ENCODE results near the gene RPS6KA5.
"Not testable (repeated sequence)": the region's sequence is repeated elsewhere in the genome, so short reads cannot be mapped to it uniquely, and the experiment has no call there.

DNA sequence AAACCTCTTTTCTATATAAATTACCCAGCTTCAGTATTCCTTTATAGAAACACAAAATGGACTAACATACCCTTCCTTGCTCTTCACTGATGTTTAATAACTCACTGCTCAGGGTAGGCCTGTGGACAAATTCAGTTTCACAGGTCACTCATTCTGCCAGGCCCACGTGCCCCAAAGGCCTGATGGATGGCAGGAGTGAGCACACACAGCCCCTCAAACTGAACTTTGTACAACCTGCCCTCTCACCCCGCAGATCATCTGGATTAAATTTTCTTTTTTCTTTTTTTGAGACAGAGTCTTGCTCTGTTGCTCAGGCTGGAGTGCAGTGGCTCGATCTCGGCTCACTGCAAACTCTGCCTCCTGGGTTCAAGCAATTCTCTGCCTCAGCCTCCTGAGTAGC, 219.8 kb downstream of the RPS6KA5 start:
- TF ChIP-seq, protein P1, sequence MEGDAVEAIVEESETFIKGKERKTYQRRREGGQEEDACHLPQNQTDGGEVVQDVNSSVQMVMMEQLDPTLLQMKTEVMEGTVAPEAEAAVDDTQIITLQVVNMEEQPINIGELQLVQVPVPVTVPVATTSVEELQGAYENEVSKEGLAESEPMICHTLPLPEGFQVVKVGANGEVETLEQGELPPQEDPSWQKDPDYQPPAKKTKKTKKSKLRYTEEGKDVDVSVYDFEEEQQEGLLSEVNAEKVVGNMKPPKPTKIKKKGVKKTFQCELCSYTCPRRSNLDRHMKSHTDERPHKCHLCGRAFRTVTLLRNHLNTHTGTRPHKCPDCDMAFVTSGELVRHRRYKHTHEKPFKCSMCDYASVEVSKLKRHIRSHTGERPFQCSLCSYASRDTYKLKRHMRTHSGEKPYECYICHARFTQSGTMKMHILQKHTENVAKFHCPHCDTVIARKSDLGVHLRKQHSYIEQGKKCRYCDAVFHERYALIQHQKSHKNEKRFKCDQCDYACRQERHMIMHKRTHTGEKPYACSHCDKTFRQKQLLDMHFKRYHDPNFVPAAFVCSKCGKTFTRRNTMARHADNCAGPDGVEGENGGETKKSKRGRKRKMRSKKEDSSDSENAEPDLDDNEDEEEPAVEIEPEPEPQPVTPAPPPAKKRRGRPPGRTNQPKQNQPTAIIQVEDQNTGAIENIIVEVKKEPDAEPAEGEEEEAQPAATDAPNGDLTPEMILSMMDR (IDR thresholded peaks at IDR 0.05), result not testable (repeated sequence)
- TF ChIP-seq POLR2A (IDR thresholded peaks at IDR 0.05), result not testable (repeated sequence)
